Kidney (tissue), 14 donors: Measurements from ENCODE around the gene B4GALT3. TPM values are rescaled to one million over a fixed set of nuclear protein-coding genes. Genes with fewer than 3 reads are reported as not detected.
A peak's percentile ranks its signal among the peaks of the same experiment; 100 is the strongest.

Source experiments
- DNase-seq, 5 donors: peaks; one replicate each; pipeline ENCODE4 v3.0.0-alpha.2; 2013 to 2020
- FAIRE-seq: peaks from 2 replicates; lab custom pipeline; 2012; peaks lifted over from hg19 to GRCh38; lab: Jason Lieb, UNC
- H3K27ac ChIP-seq, 2 donors: one replicate each; pipeline ENCODE4 v1.7.0; 2013; ENCODE audit warnings: low read depth in 2 of 2, low read length in 2 of 2, inconsistent platforms in 1 of 2
- H3K27me3 ChIP-seq: one replicate; pipeline ENCODE4 v1.7.1; 2013; ENCODE audit warnings: low read length, inconsistent platforms; ENCODE audit not compliant: control insufficient read depth, insufficient read depth
- H3K36me3 ChIP-seq, 3 donors: one replicate each; pipeline versions ENCODE4 v1.7.0 to v1.7.1; 2013; ENCODE audit warnings: low read length in 3 of 3, control low read depth in 1 of 3, inconsistent platforms in 1 of 3; ENCODE audit not compliant: insufficient read depth in 3 of 3, control insufficient read depth in 2 of 3
- H3K4me1 ChIP-seq, 3 donors: one replicate each; pipeline versions ENCODE4 v1.7.0 to v1.7.1; 2013; ENCODE audit warnings: low read length in 3 of 3, inconsistent platforms in 1 of 3, low read depth in 1 of 3; ENCODE audit not compliant: control insufficient read depth in 2 of 3, insufficient read depth in 2 of 3
- H3K4me3 ChIP-seq, 3 donors: one replicate each; pipeline versions ENCODE4 v1.7.0 to v1.8.1; 2013; ENCODE audit warnings: low read length in 3 of 3, control low read depth in 1 of 3, inconsistent platforms in 1 of 3
- H3K9ac ChIP-seq, 3 donors: one replicate each; pipeline versions ENCODE4 v1.7.0 to v1.7.1; 2013; ENCODE audit warnings: low read length in 3 of 3, control low read depth in 1 of 3, inconsistent platforms in 1 of 3
- H3K9me3 ChIP-seq, 3 donors: one replicate each; pipeline versions ENCODE4 v1.7.0 to v1.7.1; 2013; ENCODE audit warnings: low read length in 3 of 3, control low read depth in 1 of 3, inconsistent platforms in 1 of 3; ENCODE audit not compliant: control insufficient read depth in 2 of 3, insufficient read depth in 1 of 3
- intact Hi-C: fragments of 100-400 bp; cut with DNase I; formaldehyde crosslinking; loops from one replicate; pipeline ENCODE4 v1.11.1; 2022
- polyA plus RNA-seq: library from polyadenylated mRNA; stranded (reverse); fragments of 350-450 nt; fragmentation: Illumina TruSeq; extraction: RNeasy Lipid Tissue Mini Kit (QIAGEN cat#74804); gene quantifications from one replicate; pipeline ENCODE4 v1.2.3, GENCODE V29; 2014; ENCODE audit warnings: low read depth, low replicate concordance; ENCODE audit not compliant: insufficient read depth
- total RNA-seq: library from RNA; stranded (reverse); fragmentation: NEBNext Ultra II Directional; extraction: Animal tissue kit (Norgen Biotek cat#: 25700); gene quantifications from one replicate; pipeline ENCODE4 v1.2.1, GENCODE V29; 2021
- TF ChIP-seq, protein P1 (sequence below): IDR thresholded peaks from 3 replicates; pipeline ENCODE4 v1.5.1; 2012; ENCODE audit warnings: mild to moderate bottlenecking, moderate library complexity, borderline replicate concordance; ENCODE audit not compliant: insufficient read depth; ENCODE audit errors: extremely low read depth
- donor health status: control.
- donor health status: control.
- donor health status: control.
- donor health status: control.
- donor health status: control.
- donor health status: DM: yes; HTN: yes; CAD: no.
- donor health status: Normal renal cell carcinoma (clear cell type).

The B4GALT3 gene
- total and polyA plus RNA-seq, 2 donors from 2014 or later = 22.9 to 33.5 TPM

DNA sequence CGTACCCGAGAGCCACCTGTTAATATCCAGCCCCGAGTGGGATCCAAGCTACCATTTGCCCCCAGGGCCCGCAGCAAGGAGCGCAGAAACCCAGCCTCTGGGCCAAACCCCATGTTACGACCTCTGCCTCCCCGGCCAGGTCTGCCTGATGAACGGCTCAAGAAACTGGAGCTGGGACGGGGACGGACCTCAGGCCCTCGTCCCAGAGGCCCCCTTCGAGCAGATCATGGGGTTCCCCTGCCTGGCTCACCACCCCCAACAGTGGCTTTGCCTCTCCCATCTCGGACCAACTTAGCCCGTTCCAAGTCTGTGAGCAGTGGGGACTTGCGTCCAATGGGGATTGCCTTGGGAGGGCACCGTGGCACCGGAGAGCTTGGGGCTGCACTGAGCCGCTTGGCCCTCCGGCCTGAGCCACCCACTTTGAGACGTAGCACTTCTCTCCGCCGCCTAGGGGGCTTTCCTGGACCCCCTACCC, 16.6 kb downstream of the B4GALT3 start:
- DNase-seq (peak in 2 of 5 donors; percentile 61 to 74), FAIRE-seq (no peak)
- H3K27me3 ChIP-seq = no peaks in the 10 kb centered on the region
- no peak overlapping the region for H3K9ac ChIP-seq
- H3K4me3 ChIP-seq = no peak overlapping the region
- intact Hi-C loops = no loop called here
- H3K9me3 ChIP-seq = no peaks in the 10 kb centered on the region
- H3K27ac ChIP-seq = no peak overlapping the region
- H3K4me1 ChIP-seq = peaks cover 0 to 15% (median 11%) of the 10 kb centered on the region in 3 donors
- peaks cover 4 to 14% (median 8%) of the 10 kb centered on the region in 3 donors for H3K36me3 ChIP-seq
- TF ChIP-seq, protein P1, sequence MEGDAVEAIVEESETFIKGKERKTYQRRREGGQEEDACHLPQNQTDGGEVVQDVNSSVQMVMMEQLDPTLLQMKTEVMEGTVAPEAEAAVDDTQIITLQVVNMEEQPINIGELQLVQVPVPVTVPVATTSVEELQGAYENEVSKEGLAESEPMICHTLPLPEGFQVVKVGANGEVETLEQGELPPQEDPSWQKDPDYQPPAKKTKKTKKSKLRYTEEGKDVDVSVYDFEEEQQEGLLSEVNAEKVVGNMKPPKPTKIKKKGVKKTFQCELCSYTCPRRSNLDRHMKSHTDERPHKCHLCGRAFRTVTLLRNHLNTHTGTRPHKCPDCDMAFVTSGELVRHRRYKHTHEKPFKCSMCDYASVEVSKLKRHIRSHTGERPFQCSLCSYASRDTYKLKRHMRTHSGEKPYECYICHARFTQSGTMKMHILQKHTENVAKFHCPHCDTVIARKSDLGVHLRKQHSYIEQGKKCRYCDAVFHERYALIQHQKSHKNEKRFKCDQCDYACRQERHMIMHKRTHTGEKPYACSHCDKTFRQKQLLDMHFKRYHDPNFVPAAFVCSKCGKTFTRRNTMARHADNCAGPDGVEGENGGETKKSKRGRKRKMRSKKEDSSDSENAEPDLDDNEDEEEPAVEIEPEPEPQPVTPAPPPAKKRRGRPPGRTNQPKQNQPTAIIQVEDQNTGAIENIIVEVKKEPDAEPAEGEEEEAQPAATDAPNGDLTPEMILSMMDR = no peak

DNA sequence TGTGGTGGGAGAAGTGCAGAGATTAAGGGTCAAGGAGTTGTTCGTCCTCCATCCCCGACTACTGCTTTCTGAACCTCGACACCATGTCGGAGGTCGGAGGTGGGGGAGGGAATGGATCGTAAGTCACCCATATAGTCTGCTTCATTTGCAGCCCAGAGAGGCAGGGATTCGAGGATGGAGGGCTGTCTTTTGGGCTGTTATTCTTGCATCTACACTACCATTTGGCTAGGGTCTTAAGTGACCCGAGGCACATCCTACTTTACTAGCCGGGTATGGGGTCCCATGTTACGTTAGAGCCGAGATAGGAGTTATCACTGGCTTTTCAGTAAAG, 17.4 kb downstream of the B4GALT3 start:
- DNase-seq (no peak), FAIRE-seq (no peak)
- peak overlapping the region; percentile 83 to 95 (median 83) for H3K9ac ChIP-seq
- H3K27me3 ChIP-seq = no peaks in the 10 kb centered on the region
- H3K36me3 ChIP-seq = peaks cover 4 to 13% (median 8%) of the 10 kb centered on the region in 3 donors
- H3K4me3 ChIP-seq = peak overlapping the region; percentile 87 to 92 (median 88)
- H3K27ac ChIP-seq = peak overlapping the region; percentile 83 to 94
- TF ChIP-seq, protein P1 = no peak
- intact Hi-C loops = no loop called here
- peaks cover 0 to 18% (median 11%) of the 10 kb centered on the region in 3 donors for H3K4me1 ChIP-seq
- H3K9me3 ChIP-seq = no peaks in the 10 kb centered on the region

DNA sequence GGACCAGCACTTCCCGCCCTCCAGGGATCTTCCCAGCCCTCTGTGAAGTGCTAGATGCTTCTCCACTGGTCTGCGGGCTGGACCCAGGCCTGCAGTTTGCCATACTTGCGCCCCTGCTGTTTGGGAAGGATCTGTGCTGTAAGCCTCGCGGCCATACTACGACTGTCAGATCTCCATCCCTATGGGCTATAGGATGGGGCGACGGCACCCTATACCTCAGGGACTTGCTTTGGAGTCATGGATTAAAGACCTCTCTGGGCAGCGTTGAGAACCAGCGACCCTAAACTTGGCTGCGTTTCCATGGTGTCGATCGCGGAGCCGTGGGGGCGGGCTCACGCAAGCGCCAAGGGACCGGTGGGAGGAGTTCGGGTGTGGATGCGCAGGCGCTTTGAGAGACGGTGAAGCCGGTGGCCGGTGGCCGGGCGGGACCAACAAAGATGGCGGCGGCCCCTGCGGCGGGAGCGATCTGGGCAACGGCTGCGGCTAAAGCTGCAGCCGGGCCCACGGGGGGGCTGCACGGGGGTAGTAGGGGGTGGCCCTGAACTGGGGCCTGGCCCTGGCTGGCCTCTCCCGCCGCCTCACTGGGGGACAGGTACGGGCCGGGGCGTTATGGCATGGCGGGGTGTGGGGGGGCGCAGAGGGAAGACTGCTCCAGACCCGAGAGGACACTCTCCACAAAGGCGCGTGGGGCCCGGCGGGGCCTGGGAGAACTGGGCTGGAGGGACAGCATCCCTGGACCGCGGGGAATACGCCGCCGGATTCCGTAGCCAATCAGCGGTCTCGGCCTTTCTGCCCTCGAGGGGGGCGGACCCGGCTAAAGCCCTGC, 18.0 kb downstream of the B4GALT3 start, which contains the start of gene USP21:
USP21 (plus strand) TSS at position 414 of the 826 bp plus-strand sequence. CDS start 1,141 bp downstream, outside the sequence.
- peak within 1 kb of the TSS; percentile 83 to 95 (median 83) for H3K9ac ChIP-seq
- H3K4me1 ChIP-seq = peaks cover 0 to 18% (median 11%) of the 10 kb centered on the region in 3 donors
- FAIRE-seq (no peak), DNase-seq (peak; percentile 95 to 98 (median 97))
- TF ChIP-seq, protein P1 = no peak
- H3K36me3 ChIP-seq = peaks cover 4 to 8% (median 7%) of the 10 kb centered on the region in 3 donors
- H3K27ac ChIP-seq = peak within 1 kb of the TSS; percentile 83 to 94
- no peaks in the 10 kb centered on the region for H3K27me3 ChIP-seq
- intact Hi-C loops = no loop called here
- H3K9me3 ChIP-seq = no peaks in the 10 kb centered on the region
- peak within 1 kb of the TSS; percentile 87 to 92 (median 88) for H3K4me3 ChIP-seq
